ENCODE measurements around the gene ZNF618. TPM values are rescaled to one million over a fixed set of nuclear protein-coding genes. Genes with fewer than 3 reads are reported as not detected.

Gene ZNF618
- total and polyA plus RNA-seq, 7 donors: 0.92 to 8.0 (median 2.3) TPM

- H3K4me1 ChIP-seq: peaks cover 0 to 6% (median 2%) of the 10 kb centered on the region in 4 donors
- DNase-seq: peak; percentile 40
- WGBS, 2 donors: 87 to 91% methylated on average over 13 of the region's 13 CpGs
These were observed 124.0 kb downstream of the ZNF618 start for GRCh38 chr9:114000063-114000454.

GRCh38 chr9:114000671-114001409 lies 124.7 kb downstream of the ZNF618 start:
- peaks cover 0 to 6% (median 2%) of the 10 kb centered on the region in 4 donors for H3K4me1 ChIP-seq
- H3K27me3 ChIP-seq: no peaks in the 10 kb centered on the region
- H3K4me3 ChIP-seq: no peak overlapping the region
- WGBS, 2 donors: 87 to 92% methylated on average over 8 of the region's 8 CpGs
- peaks cover 0 to 6% (median 0%) of the 10 kb centered on the region in 4 donors for H3K36me3 ChIP-seq
- H3K27ac ChIP-seq: no peak overlapping the region
- no peaks in the 10 kb centered on the region for H3K9me3 ChIP-seq
- TF ChIP-seq POLR2AphosphoS5 (IDR thresholded peaks at IDR 0.05): no peak
- TF ChIP-seq POLR2A (IDR thresholded peaks at IDR 0.05): no peak
- no peak for TF ChIP-seq CTCF (IDR thresholded peaks at IDR 0.05)
- TF ChIP-seq EP300 (IDR thresholded peaks at IDR 0.05): no peak
- DNase-seq: peak; percentile 58
- intact Hi-C loops (cut with DNase I): no loop called here

More at GRCh38 chr9:114000063-114000454, 124.0 kb downstream of the ZNF618 start:
- Histone ChIP-seq H3K36me3 (peaks cover 0 to 6% (median 0%) of the 10 kb centered on the region in 4 donors), H3K27me3 (no peaks in the 10 kb centered on the region), H3K4me3 (no peak overlapping the region), H3K27ac (no peak overlapping the region), H3K9me3 (no peaks in the 10 kb centered on the region)
- intact Hi-C loops (cut with DNase I): no loop called here
- no peak for TF ChIP-seq POLR2AphosphoS5 (IDR thresholded peaks at IDR 0.05)
- TF ChIP-seq CTCF (IDR thresholded peaks at IDR 0.05): no peak
- TF ChIP-seq EP300 (IDR thresholded peaks at IDR 0.05): no peak
- TF ChIP-seq POLR2A (IDR thresholded peaks at IDR 0.05): no peak

- Histone ChIP-seq H3K27ac (no peak overlapping the region), H3K4me3 (no peak overlapping the region), H3K27me3 (no peaks in the 10 kb centered on the region), H3K4me1 (peaks cover 0 to 6% (median 2%) of the 10 kb centered on the region in 4 donors), H3K36me3 (peaks cover 0 to 6% (median 0%) of the 10 kb centered on the region in 4 donors), H3K9me3 (no peaks in the 10 kb centered on the region)
- intact Hi-C loops (cut with DNase I): no loop called here
- TF ChIP-seq EP300 (IDR thresholded peaks at IDR 0.05) (no peak), CTCF (IDR thresholded peaks at IDR 0.05) (no peak), POLR2A (IDR thresholded peaks at IDR 0.05) (no peak), POLR2AphosphoS5 (IDR thresholded peaks at IDR 0.05) (no peak)
- DNase-seq: no peak
- WGBS, 2 donors: 61 to 63% methylated on average over 3 of the region's 3 CpGs
These were observed 125.2 kb downstream of the ZNF618 start for GRCh38 chr9:114001410-114001685.

- TF ChIP-seq CTCF (IDR thresholded peaks at IDR 0.05): no peak
- TF ChIP-seq EP300 (IDR thresholded peaks at IDR 0.05): no peak
- no peak for TF ChIP-seq POLR2AphosphoS5 (IDR thresholded peaks at IDR 0.05)
- TF ChIP-seq POLR2A (IDR thresholded peaks at IDR 0.05): no peak
- Histone ChIP-seq H3K27me3 (no peaks in the 10 kb centered on the region), H3K27ac (no peak overlapping the region), H3K4me3 (no peak overlapping the region), H3K9me3 (no peaks in the 10 kb centered on the region), H3K4me1 (peaks cover 0 to 6% (median 2%) of the 10 kb centered on the region in 4 donors), H3K36me3 (peaks cover 0 to 6% (median 0%) of the 10 kb centered on the region in 4 donors)
- DNase-seq: no peak
- intact Hi-C loops (cut with DNase I): no loop called here
- 89 to 95% methylated on average over 12 of the region's 12 CpGs for WGBS, 2 donors
These were observed 125.7 kb downstream of the ZNF618 start for GRCh38 chr9:114001794-114002261.
